Neural cell (in vitro differentiated cells): ENCODE data around the gene ACOT13.

Source experiments
- EZH2 ChIP-seq: fragments of 200-600, 300-800 bp; shearing (Covaris generic), sonication (generic); IDR thresholded peaks from 2 replicates; pipeline ENCODE4 v1.6.1; 2014; ENCODE audit warnings: antibody characterized with exemption, low read length, borderline replicate concordance, mild to moderate bottlenecking; ENCODE audit not compliant: insufficient read depth, poor library complexity, severe bottlenecking
- TF ChIP-seq, protein P1 (sequence below): fragments of 450-650 bp; IDR thresholded peaks from 2 replicates; pipeline ENCODE4 v1.5.1; 2014; ENCODE audit warnings: antibody characterized with exemption, mild to moderate bottlenecking, moderate library complexity; ENCODE audit not compliant: poor library complexity, severe bottlenecking

DNA sequence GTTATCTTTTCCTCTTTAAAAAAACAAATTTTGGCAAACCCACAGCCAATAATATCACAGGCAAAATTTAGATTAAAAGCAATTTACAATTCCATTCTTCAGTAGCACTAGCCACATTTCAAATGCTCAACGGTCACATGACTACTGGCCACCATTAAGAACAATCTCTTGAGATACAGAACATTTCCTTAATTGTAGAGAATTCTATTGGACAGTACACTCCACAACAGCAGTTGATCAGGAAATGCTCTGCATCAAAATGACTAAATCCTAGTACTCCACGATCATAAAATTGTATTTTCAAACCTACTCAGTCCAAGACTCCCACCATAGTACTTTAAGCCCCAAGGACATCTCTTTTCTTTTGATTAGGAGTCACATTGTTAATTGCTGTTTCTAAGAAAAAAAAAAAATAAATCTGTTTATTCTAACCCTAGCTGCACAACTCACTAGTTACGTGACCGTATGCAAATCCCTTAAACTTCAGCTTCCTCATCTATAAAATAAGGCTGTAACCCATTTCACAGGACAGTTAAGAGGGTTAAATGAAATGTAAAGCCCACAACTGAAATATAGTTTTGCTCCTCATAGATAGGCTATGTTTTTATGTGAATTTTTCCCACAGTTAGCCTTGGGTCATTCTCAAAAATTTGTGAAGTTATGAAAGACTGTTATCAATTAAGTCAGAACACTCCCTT, 42.3 kb downstream of the ACOT13 start:
- TF ChIP-seq, protein P1, sequence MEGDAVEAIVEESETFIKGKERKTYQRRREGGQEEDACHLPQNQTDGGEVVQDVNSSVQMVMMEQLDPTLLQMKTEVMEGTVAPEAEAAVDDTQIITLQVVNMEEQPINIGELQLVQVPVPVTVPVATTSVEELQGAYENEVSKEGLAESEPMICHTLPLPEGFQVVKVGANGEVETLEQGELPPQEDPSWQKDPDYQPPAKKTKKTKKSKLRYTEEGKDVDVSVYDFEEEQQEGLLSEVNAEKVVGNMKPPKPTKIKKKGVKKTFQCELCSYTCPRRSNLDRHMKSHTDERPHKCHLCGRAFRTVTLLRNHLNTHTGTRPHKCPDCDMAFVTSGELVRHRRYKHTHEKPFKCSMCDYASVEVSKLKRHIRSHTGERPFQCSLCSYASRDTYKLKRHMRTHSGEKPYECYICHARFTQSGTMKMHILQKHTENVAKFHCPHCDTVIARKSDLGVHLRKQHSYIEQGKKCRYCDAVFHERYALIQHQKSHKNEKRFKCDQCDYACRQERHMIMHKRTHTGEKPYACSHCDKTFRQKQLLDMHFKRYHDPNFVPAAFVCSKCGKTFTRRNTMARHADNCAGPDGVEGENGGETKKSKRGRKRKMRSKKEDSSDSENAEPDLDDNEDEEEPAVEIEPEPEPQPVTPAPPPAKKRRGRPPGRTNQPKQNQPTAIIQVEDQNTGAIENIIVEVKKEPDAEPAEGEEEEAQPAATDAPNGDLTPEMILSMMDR, result no peak
- no peak for TF ChIP-seq EZH2
